GM19023 (cell line): ENCODE data around the gene CECR2.

Source experiments
- ATAC-seq: cut with Tn5 transposase; IDR thresholded peaks from one replicate; pipeline ENCODE4 v1.9.1; 2021; ENCODE audit warnings: mild to moderate bottlenecking, moderate library complexity; ENCODE audit not compliant: unreplicated experiment

The CECR2 gene

DNA sequence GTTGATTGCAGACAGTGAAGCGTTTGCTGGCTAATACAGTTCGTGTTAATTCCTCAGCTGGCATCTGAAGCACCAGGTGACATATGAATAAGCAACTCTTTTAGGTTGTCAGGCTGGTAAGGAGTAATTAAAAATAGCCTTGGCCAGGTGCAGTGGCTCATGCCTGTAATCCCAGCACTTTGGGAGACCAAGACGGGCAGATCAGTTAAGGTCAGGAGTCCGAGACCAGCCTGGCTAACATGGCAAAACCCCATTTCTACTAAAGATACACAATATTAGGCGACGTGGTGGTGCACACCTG is 74.9 kb downstream of the CECR2 start:
- ATAC-seq, result no peak

DNA sequence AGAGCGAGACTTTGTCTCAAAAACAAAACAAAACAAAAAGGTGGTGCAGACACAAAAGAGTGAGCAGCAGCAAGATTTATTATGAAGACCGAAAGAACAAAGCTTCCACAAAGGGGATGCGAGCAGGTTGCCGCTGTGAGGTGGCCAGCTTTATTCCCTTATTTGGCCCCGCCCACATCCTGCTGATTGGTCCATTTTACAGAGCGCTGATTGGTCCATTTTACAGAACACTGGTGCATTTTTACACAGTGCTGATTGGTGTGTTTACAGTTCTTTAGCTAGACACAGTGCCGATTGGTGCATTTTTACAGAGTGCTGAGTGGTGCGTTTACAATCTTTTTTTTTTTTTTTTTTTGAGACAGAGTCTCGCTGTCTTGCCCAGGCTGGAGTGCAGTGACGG is 77.4 kb downstream of the CECR2 start:
- no peak for ATAC-seq

DNA sequence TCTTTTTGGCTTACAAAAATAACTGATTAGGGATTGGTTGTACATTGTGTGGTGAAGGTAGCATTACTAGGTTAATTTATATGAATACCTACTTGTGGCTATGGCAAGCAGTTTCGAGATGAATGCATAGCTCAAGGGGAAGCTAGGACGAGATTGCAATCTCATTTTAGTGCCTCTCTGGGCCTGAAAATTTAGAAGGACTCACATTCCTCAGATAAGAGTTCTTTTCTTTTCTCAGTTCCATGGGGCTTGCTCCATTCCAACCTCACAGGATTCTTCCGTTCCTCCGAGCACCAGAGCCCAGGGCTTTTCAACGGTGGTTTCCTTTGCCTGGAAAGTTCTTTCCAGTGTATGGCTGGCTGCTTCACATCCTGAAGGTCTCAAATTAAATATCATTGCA is 82.1 kb downstream of the CECR2 start:
- ATAC-seq, result no peak

DNA sequence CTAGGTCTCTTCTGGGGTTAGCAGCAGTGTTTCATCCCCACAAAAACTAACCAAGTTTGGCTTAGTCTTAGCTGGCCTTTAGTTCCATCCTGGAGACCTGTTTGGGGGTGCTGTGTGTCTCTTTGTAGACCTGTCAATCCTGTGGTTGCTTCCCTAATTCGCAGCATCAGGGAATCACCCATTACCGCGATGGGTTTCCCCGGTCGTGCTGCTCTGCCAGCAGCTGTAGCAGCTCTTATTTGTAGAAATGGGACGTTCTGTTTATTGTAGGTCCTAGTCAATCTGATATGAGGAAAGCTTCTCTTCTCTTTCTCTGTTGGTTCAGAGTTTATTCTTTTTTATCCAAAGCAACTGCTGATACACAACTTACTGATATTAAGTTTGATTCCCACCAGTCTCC is 91.6 kb downstream of the CECR2 start:
- no peak for ATAC-seq

DNA sequence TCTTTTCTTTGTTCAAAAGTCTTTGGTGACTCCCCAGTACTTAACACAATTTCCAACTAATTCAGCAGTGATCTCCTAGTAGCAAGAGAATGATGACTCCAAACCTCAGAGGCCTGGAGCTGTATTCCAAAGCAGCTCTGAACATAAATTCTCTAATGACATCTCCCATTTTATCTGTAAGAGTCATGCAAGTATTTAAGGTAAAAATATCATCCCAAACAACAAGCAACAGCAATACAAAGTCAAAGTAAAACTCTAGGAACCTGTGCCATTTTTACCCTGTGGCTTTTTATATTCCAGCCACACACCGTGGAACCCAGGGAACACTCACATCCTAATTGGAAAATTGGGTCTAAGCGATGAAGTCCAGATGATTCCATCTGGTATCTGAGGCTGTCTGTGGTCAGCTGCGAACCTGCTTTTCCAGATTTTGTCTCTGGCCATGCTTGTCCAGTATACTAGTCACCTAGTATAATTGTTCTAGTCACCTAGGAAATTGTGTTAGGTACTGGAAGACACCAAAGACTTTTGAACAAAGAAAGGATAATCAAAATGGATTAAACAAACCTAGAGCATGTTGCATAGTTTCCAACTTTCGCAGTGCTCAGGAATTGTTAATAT is 101.7 kb downstream of the CECR2 start:
- no peak for ATAC-seq

DNA sequence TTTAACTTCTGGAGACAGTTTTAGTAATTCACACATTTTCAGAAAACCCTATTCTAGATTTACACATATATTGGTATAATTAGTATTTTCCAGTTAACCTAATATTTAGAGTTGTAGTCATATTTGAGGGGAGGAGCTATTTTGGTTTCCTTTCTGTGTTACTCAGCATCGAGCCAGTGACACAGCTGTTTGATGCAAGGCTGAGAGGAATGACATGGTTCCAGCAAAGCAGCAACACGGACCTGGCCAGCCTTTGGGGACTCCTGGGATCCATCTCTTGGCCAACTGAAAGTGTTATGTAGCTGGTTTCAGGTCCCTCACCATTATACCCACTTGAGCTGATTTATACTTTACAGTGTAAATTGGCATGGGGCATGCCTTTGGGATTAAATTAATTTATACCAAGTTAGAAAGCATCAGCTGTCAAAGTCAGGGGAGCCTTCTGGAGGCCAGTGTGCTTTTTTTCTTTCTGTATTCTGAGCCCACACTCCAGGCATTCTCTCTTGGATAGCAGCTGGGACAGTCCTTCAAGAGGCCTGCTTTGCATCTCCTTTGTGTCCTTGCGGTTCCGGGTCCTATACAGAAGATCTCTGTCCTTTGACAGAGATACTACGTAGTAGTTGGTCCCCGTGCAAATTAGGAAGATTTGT is 102.8 kb downstream of the CECR2 start:
- no peak for ATAC-seq

DNA sequence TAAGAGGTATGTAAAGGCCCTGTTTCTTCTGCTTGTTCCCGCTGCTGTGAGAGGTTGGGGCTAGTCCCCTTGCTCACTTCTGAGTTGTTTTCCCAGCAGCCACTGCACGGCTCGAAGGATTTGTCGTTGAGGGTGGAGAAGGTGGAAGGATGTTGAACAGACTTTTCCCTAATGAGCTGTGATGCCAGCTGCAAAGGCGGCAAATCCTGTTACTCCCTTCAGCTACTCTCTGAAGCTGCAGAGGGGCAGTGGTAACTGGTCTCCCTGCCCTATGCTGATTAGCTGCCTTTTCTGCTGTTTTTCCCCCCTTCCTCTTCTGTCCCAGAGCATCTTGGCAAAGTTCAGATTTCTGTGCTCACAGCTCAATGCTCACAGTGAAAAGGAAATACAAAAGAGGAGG is 103.7 kb downstream of the CECR2 start:
- ATAC-seq, result no peak

DNA sequence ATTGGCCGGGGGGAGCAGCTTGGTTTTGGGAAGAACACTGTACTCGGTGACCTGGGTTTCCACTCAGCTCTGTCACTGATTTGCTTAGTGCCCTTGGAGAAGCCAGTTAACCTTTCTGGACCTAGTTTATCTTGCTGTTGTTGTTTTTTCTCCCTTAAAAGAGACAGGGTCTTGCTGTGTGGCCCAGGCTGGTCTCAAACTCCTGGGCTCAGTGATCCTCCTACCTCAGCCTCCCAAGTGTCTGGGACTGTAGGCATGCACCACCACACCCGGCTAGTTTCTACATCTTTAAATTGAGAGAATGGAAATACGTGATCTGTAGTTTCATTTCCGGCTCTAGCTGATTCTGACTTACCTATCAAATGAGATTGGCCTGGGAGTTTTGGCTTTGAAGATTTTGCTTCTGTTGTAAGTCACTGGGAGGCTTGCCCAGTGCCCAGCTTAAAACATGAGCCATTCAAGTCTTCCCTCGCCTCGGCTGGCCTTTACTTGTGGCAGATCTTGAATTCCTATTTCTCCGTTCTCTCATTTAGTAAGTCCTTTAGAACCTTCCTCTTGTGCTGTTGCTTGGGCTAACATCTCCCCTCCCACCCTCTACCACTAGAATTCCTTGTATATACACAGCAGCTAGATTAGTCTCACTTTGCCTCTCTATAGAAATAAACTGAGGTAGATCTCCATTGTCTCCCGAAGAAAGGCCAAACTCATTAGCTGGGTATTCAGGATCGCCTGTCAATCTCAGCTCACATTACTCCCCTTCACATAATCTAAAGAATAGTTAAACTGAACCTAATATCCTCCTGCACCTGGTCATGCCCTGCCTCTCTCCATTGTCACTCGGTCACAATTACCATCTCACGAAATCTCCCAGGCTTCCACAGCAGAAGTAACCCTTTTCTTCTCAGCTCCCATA is 106.3 kb downstream of the CECR2 start:
- no peak for ATAC-seq

DNA sequence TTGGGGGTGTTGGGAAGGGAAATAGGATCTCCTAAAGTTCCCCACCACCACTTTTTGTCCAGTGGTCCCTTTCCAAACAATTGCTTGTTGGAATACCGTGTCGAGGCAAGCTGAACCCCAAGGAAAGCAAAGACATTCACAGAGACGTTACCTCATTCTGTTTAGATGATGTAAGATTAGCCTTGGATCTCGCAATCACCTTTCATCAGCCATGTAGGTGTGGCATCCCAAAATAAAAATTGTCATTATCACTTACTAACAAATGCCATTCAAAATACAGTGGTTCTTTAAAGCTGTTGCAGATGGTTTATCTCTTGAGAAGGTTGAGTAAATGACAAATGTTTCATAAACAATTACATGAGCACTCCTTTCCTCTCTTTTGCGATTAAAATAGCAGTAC is 107.6 kb downstream of the CECR2 start:
- ATAC-seq, result no peak

DNA sequence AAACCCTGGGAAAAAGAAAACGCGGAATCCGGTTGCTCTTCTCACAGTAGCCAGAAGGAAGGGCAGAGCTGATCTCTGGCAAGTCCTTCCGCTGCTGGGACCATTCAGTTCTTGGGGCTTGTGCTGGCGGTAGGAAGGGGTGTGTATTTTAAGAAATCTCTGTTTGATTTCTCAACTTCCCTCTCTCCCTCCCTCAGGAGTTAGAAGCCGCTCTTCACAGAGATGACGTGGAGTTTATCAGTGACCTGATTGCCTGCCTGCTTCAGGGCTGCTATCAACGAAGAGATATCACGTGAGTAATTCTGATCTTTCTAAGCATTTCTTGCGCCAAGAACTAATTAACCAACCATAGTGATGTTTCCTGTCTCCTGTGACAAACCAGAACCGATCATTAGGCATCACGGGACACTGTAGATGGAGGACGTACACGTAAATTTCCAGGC is 108.2 kb downstream of the CECR2 start:
- no peak for ATAC-seq

DNA sequence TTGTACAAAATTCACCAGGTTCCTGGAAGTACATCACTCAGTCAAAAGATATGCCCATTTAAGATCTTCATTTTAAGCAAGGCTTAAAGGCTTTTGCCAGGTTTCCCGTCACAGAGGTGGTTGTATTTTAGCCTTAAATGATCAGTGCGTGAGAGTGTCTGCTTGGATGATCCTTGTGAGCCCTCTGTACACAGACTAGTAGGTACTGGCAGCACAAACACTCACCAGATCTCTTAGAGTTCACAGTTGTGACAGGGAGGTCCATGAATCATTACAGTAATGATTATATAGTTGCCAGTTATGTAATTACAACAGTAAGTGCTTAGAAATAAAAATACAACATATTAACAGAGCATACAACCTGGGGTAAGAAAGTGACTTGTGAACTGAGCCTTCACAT is 109.9 kb downstream of the CECR2 start:
- ATAC-seq, result no peak

DNA sequence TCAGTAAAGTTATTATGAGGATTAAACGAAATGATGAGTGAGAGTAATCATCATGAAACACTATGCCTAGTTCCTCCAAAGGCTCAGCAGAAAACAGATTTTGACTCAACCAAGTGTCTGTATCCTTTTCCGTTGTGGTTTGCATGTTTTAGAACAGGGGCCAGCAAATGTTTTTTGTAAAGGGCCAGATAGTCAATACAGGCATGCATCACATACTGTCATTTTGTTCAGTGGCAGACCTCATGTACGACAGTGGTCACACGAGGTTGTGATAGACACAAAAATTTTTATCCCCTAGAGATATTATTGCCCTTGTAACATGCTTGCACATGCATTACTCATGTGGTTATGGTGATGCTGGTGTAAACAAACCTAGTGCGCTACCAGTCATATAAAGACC is 112.2 kb downstream of the CECR2 start:
- ATAC-seq, result no peak

DNA sequence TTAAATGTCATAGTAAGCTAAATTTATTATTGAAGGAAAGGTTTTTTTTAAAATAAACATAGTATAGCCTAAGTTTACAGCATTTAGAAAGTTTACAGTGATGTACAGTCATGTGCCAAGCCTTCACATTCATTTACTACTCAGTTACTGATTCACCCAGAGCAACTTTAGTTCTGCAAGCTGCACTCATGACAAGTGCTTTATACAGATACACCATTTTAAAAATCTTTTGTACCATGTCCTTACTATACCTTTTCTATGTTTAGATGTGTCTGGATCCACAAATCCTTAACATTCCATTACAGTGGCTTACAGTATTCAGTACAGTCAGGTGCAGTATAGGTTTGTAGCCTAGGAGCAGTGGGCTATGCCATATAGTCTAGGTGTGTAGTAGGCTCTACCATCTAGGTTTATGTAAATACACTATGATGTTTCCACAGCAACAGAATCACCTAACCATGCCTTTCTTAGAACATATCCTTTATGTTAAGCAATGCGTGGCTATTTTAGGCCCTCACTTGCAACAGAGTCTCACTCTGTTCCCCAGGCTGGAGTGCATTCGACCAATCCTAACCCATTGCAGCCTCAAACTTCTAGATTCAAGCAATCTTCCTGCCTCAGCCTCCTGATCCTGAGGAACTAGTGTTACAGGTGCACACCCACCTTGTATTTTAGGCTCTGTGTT is 114.6 kb downstream of the CECR2 start:
- no peak for ATAC-seq

DNA sequence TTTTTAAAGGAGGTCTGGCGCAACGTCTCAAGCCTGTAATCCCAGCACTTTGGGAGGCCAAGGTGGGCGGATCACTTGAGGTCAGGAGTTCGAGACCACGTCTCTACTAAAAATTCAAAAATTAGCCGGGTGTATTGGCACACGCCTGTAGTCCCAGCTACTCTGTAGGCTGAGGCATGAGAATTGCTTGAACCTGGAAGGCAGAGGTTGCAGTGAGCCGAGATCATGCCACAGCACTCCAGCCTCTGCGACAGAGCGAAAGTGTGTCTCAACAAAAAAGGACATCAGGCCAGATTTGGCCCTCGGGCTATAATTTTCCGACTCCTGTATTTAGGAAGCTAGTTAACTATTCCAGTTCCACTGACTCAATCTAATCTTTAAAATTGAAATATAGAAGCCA is 115.3 kb downstream of the CECR2 start:
- ATAC-seq, result no peak

DNA sequence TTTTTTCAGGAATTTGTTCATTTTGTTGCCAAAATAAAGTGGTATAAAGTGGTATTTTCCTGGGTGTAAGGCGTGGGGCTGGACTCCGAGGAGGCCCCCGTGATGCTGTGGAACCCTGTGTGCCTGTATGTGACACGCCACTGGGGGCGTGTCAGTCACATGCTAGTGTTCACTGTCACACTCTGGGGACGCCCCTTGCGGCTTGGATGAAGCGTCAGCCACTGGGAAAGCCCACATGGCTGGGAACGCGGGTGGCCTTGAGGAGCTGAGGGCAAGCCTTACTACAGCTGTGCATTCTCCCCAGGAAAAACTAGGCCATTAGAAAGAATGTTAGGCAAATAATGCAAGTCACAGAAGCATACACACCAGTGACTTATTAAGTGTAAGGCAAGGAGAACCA is 117.1 kb downstream of the CECR2 start:
- no peak for ATAC-seq

DNA sequence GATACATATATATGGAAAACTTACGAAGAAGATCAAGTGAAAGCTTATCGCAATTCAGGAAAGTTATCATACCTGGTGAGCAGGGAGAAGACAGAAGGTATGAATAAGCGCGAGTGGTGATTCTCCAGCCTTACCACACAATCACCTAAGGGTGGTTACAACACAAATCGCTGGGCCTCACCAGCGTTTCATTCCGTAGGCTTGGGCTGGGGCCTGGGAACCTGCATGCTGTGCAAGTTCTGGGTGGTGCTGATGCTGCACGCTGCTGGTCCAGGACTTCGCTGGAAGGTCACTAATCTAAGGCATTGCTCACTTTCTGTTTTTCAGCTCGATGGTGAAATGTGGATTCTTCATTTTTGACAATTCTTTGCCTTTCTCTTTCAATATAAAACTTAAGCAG is 117.5 kb downstream of the CECR2 start:
- no peak for ATAC-seq

DNA sequence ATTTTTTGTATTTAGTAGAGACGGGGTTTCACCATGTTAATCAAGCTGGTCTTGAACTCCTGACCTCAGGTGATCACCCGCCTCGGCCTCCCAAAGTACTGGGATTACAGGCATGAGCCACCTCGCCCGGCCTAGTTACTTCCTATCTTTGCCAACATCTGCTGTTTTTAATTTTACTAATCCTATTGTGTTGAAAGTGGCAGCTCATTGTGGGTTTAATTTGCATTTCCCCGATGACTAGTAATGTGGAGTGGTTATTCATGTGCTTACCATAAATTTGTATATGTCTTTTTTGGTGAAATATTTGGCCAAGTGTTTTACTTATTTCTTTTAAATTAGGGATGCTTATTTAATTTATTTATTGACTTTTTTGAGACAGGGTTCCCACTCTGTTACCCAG is 119.8 kb downstream of the CECR2 start:
- ATAC-seq, result no peak

DNA sequence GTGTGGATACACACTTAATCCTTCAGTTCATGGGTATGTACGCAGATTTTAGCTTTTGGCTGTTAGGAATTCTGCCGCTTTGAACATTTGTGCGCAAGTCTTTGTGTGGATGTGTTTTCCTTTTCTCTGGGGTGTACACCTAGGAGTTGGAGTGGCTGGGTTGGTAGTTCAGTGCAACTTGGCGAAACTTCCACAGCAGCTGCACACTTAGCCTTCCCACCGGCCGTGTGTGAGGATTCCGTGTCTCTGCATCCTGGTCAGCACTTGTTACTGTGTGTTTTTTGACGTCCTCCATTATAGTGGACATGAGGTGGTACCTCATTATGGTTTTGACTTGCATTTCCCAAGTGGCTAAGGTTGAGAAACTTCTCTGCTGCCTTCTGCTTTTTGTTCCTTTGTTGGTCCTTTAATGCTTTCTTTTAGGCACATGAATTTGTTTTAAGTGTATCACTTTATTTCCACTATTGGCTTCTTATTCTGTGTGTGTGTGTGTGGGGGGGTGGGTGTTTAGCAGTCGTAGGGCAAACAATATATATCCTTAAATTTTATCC is 121.9 kb downstream of the CECR2 start:
- no peak for ATAC-seq

DNA sequence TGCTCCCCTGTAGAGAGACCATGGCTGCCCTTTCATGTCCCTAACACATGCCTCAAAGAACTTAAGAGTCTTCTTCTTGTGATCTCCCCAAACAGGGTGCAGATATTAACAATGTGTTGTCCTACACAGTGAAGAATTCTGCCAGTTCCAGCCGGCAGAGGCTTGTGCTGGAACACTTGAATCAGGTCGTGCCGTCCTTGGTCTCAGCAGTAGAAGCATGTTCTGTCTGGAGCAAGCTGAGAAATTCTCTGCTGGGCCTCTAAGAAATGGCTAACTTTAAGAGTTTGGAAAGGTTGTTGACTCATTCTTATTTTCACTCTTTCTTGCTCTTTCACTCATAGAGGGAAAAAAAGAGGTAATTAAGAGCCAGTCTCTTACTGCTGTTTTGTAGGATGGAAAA is 123.0 kb downstream of the CECR2 start:
- ATAC-seq, result no peak

DNA sequence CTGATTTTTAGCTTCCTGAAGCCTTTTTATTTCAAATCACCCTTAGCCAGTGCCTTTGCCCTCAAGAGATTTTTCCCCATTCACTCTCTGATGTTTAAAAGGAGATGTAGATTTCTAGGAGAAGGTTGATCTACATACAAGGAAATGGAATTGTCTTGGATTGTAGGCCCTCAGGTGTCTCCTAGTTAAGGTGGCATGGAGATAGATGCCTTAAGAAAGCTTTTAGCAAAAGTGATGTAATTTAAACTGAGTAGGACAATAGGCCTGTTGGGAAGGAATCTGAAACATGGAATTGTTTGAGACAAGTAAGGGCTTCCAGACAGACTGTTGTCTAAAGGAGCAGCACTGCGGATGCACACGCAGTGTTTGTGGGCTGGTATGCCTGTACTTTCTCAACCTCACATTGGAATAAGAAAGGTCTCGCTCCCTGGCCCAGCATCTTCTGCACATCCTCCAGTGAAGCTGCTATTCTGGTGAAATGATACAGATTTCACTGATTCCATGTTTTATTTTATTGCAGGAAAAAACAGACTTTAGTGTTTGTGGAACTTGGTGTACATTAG is 124.2 kb downstream of the CECR2 start:
- no peak for ATAC-seq

DNA sequence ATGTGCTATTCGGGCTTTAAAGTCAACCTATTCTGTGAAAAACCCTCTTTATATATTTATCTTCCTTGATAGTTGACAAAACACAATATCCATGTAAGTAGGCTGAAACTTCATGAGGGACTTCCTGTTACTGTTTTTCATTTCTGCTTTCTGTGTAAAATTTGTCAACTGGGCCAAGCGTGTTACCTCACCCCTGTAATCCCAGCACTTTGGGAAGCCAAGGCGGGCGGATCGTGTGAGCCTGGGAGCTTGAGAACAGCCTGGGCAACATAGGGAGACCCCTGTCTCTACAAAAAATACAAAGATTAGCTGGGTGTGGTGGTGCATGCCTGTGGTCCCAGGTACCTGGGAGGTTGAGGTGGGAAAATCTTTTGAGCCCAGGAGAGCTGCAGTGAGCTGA is 127.6 kb downstream of the CECR2 start:
- no peak for ATAC-seq
